C4-2B (cell line): ENCODE data around the gene DMC1.
"Not testable (repeated sequence)": the region's sequence is repeated elsewhere in the genome, so short reads cannot be mapped to it uniquely, and the experiment has no call there.

ENCODE experiments used
- ZFX ChIP-seq: fragments of 450-650 bp; IDR thresholded peaks from 2 replicates; pipeline ENCODE4 v1.6.1; 2017
- TF ChIP-seq, protein P1 (sequence below): fragments of 450-650 bp; conservative IDR thresholded peaks from 2 replicates; pipeline ENCODE4 v1.5.1; 2017; ENCODE audit warnings: mild to moderate bottlenecking

DNA sequence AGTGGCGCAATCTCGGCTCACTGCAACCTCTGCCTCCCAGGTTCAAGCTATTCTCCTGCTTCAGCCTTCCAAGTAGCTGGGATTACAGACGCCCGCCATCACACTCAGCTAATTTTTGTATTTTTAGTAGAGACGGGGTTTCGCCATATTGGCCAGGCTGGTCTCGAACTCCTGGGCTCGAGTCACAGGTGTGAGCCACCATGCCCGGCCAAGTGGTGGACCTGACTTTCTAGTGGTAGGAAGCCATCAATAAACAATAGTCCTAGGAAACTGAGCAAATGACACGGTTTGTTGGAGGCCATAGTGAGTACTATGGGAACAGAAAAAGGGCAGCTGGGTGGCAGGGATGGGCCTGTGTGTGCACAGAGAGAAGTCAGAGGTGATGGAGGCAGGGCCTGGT is 99.8 kb downstream of the DMC1 start:
- TF ChIP-seq, protein P1, sequence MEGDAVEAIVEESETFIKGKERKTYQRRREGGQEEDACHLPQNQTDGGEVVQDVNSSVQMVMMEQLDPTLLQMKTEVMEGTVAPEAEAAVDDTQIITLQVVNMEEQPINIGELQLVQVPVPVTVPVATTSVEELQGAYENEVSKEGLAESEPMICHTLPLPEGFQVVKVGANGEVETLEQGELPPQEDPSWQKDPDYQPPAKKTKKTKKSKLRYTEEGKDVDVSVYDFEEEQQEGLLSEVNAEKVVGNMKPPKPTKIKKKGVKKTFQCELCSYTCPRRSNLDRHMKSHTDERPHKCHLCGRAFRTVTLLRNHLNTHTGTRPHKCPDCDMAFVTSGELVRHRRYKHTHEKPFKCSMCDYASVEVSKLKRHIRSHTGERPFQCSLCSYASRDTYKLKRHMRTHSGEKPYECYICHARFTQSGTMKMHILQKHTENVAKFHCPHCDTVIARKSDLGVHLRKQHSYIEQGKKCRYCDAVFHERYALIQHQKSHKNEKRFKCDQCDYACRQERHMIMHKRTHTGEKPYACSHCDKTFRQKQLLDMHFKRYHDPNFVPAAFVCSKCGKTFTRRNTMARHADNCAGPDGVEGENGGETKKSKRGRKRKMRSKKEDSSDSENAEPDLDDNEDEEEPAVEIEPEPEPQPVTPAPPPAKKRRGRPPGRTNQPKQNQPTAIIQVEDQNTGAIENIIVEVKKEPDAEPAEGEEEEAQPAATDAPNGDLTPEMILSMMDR, result not testable (repeated sequence)
- TF ChIP-seq ZFX, result not testable (repeated sequence)
